ENCODE data around the gene AQP2. TPM values are rescaled to one million over a fixed set of nuclear protein-coding genes. Genes with fewer than 3 reads are reported as not detected.

AQP2 gene
- total RNA-seq, 1 experiment from 2014 or later: 0.36 TPM

- Histone ChIP-seq H3K27me3 (ENCODE audit: control insufficient read depth, insufficient read depth, low read length) (no peaks in the 10 kb centered on the region), H3K36me3 (ENCODE audit: control insufficient read depth, insufficient read depth, low read length) (no peaks in the 10 kb centered on the region), H3K9me3 (ENCODE audit: control insufficient read depth, insufficient read depth, low read depth, low read length) (no peaks in the 10 kb centered on the region), H3K27ac (ENCODE audit: low read length) (no peak overlapping the region), H3K4me3 (ENCODE audit: low read depth in 2 of 2, low read length in 2 of 2) (no peak overlapping the region), H3K4me1 (ENCODE audit: control insufficient read depth, insufficient read depth, low read length) (0 out of 2 replicates have a peak, but pooled peaks cover 7% of the 10 kb centered on the region)
- CTCF ChIA-PET: no interaction called here
- DNase-seq (ENCODE audit: low read depth, low spot score) (no peak), ATAC-seq (no peak)
- no TSS peak for BruUV-seq (replicated peaks)
- TF ChIP-seq SIN3A (IDR thresholded peaks at IDR 0.05; ENCODE audit: borderline replicate concordance, insufficient read depth, low read depth, low read length) (no peak), REST (IDR thresholded peaks at IDR 0.05; ENCODE audit: insufficient read depth in 1 of 2, low read depth in 2 of 2, low read length in 1 of 2) (no peak), TCF7L2 (IDR thresholded peaks at IDR 0.05; ENCODE audit: low read depth, low read length) (no peak), POLR2AphosphoS5 (IDR thresholded peaks at IDR 0.05; ENCODE audit: low read depth, low read length) (no peak)
- TF ChIP-seq, protein P1, sequence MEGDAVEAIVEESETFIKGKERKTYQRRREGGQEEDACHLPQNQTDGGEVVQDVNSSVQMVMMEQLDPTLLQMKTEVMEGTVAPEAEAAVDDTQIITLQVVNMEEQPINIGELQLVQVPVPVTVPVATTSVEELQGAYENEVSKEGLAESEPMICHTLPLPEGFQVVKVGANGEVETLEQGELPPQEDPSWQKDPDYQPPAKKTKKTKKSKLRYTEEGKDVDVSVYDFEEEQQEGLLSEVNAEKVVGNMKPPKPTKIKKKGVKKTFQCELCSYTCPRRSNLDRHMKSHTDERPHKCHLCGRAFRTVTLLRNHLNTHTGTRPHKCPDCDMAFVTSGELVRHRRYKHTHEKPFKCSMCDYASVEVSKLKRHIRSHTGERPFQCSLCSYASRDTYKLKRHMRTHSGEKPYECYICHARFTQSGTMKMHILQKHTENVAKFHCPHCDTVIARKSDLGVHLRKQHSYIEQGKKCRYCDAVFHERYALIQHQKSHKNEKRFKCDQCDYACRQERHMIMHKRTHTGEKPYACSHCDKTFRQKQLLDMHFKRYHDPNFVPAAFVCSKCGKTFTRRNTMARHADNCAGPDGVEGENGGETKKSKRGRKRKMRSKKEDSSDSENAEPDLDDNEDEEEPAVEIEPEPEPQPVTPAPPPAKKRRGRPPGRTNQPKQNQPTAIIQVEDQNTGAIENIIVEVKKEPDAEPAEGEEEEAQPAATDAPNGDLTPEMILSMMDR (IDR thresholded peaks at IDR 0.05): no peak
- intact Hi-C loops (cut with micrococcal nuclease; ENCODE audit: unreplicated experiment): no loop called here
- in situ Hi-C loops (cut with HindIII; ENCODE audit: low pct_unique_long_range_greater_than_20kb, low sequenced_read_pairs): no loop called here
- POLR2A ChIA-PET: no interaction called here
These were observed 40.0 kb upstream of the AQP2 start for GRCh38 chr12:49910331-49911212.

- DNase-seq (ENCODE audit: low read depth, low spot score) (no peak), ATAC-seq (no peak)
- no peak for TF ChIP-seq SIN3A (IDR thresholded peaks at IDR 0.05; ENCODE audit: borderline replicate concordance, insufficient read depth, low read depth, low read length)
- no peak for TF ChIP-seq REST (IDR thresholded peaks at IDR 0.05; ENCODE audit: insufficient read depth in 1 of 2, low read depth in 2 of 2, low read length in 1 of 2)
- TF ChIP-seq POLR2AphosphoS5 (IDR thresholded peaks at IDR 0.05; ENCODE audit: low read depth, low read length): no peak
- TF ChIP-seq, protein P1 (IDR thresholded peaks at IDR 0.05): no peak
- TF ChIP-seq TCF7L2 (IDR thresholded peaks at IDR 0.05; ENCODE audit: low read depth, low read length): no peak
- no peak overlapping the region for H3K4me3 ChIP-seq (ENCODE audit: low read depth in 2 of 2, low read length in 2 of 2)
- intact Hi-C loops (cut with micrococcal nuclease; ENCODE audit: unreplicated experiment) (no loop called here), in situ Hi-C loops (cut with HindIII; ENCODE audit: low pct_unique_long_range_greater_than_20kb, low sequenced_read_pairs) (no loop called here)
- 0 out of 2 replicates have a peak, but pooled peaks cover 7% of the 10 kb centered on the region for H3K4me1 ChIP-seq (ENCODE audit: control insufficient read depth, insufficient read depth, low read length)
- BruUV-seq (replicated peaks): no TSS peak
- H3K27ac ChIP-seq (ENCODE audit: low read length): no peak overlapping the region
- ChIA-PET POLR2A (no interaction called here), CTCF (no interaction called here)
- no peaks in the 10 kb centered on the region for H3K9me3 ChIP-seq (ENCODE audit: control insufficient read depth, insufficient read depth, low read depth, low read length)
- H3K27me3 ChIP-seq (ENCODE audit: control insufficient read depth, insufficient read depth, low read length): no peaks in the 10 kb centered on the region
- H3K36me3 ChIP-seq (ENCODE audit: control insufficient read depth, insufficient read depth, low read length): no peaks in the 10 kb centered on the region
These were observed 39.3 kb upstream of the AQP2 start for GRCh38 chr12:49911213-49911605.

Data from Panc1 (cell line).